Measurements from ENCODE around the gene RET. TPM values are rescaled to one million over a fixed set of nuclear protein-coding genes. Genes with fewer than 3 reads are reported as not detected.

RET gene
- total RNA-seq, 6 donors from 2014 or later = 0.11 to 0.98 (median 0.30) TPM; not detected in 1

DNA sequence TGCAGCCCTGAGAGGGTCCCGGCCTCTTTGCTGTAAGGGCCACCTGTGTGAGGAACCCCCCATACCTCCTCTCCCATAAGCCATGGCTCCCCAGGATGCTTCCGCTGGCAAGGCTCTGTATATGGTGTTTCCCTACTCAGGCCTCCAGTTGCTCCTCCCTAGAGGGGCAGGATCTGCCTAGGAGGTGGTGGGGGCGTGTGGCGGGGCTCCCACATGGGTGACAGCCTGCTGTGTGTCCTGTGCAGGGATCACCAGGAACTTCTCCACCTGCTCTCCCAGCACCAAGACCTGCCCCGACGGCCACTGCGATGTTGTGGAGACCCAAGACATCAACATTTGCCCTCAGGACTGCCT lies 35.7 kb downstream of the RET start:
- TF ChIP-seq POLR2AphosphoS5 (IDR thresholded peaks at IDR 0.05) (no peak), EP300 (IDR thresholded peaks at IDR 0.05) (no peak), POLR2A (IDR thresholded peaks at IDR 0.05) (no peak)
- TF ChIP-seq, protein P1, sequence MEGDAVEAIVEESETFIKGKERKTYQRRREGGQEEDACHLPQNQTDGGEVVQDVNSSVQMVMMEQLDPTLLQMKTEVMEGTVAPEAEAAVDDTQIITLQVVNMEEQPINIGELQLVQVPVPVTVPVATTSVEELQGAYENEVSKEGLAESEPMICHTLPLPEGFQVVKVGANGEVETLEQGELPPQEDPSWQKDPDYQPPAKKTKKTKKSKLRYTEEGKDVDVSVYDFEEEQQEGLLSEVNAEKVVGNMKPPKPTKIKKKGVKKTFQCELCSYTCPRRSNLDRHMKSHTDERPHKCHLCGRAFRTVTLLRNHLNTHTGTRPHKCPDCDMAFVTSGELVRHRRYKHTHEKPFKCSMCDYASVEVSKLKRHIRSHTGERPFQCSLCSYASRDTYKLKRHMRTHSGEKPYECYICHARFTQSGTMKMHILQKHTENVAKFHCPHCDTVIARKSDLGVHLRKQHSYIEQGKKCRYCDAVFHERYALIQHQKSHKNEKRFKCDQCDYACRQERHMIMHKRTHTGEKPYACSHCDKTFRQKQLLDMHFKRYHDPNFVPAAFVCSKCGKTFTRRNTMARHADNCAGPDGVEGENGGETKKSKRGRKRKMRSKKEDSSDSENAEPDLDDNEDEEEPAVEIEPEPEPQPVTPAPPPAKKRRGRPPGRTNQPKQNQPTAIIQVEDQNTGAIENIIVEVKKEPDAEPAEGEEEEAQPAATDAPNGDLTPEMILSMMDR (IDR thresholded peaks at IDR 0.05) = no peak
- WGBS, 2 donors = 91 to 100% methylated on average over 3 to 7 of the region's 7 CpGs
- DNase-seq (no peak), ATAC-seq (ENCODE audit: low FRiP score in 2 of 2) (no peak)
- H3K4me3 ChIP-seq = no peak overlapping the region
- H3K27me3 ChIP-seq = no peaks in the 10 kb centered on the region
- no peaks in the 10 kb centered on the region for H3K9me3 ChIP-seq
- H3K4me1 ChIP-seq = no peaks in the 10 kb centered on the region
- H3K27ac ChIP-seq = no peak overlapping the region
- no peaks in the 10 kb centered on the region for H3K36me3 ChIP-seq

DNA sequence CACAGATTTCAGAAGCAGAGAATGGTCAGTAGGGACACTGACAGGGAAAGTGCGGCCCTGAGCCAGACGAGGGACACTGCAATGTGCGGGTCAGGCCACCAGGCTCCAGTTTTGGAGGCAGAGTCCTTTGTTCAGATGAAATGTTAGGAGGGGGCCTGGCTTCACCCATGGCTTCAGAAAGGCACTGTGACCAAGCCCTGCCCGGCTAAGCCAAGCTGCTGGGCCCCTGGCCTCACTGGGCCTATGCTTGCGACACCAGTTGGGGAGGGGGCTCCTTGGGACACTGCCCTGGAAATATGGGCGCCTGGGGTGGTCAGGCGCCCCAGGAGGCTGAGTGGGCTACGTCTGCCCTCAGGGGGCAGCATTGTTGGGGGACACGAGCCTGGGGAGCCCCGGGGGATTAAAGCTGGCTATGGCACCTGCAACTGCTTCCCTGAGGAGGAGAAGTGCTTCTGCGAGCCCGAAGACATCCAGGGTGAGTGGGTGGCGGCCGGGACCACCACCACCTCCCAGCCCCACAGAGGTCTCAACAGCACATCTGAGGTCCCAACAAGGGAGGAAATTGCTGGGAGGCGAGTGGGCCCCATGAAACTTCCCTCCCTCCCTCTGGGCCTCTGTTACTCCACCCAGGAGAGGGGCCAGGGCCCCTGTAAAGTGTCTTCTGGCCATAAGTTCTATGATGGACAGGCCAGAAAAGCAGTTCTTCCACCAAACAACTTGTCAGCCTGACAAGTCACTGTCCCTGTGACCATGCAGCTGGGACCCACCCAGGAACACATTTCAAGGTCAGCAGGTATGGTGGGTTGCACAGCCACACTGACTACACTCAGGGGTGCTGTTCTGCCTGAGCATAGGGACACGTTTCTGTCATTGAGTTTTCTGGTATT lies 36.6 kb downstream of the RET start:
- Histone ChIP-seq H3K9me3 (no peaks in the 10 kb centered on the region), H3K27ac (no peak overlapping the region), H3K27me3 (no peaks in the 10 kb centered on the region), H3K36me3 (no peaks in the 10 kb centered on the region), H3K4me3 (no peak overlapping the region), H3K4me1 (no peaks in the 10 kb centered on the region)
- peak in 1 of 2 donors; percentile 70 for DNase-seq
- TF ChIP-seq POLR2AphosphoS5 (IDR thresholded peaks at IDR 0.05) (no peak), POLR2A (IDR thresholded peaks at IDR 0.05) (no peak), EP300 (IDR thresholded peaks at IDR 0.05) (no peak)
- TF ChIP-seq, protein P1 (IDR thresholded peaks at IDR 0.05) = no peak
- 83 to 84% methylated on average over 13 to 14 of the region's 16 CpGs for WGBS, 2 donors
- no peak for ATAC-seq (ENCODE audit: low FRiP score in 2 of 2)

GRCh38 chr10:43114088-43114742 lies 37.3 kb downstream of the RET start:
- Histone ChIP-seq H3K4me3 (no peak overlapping the region), H3K27me3 (no peaks in the 10 kb centered on the region), H3K9me3 (no peaks in the 10 kb centered on the region), H3K4me1 (no peaks in the 10 kb centered on the region), H3K36me3 (no peaks in the 10 kb centered on the region), H3K27ac (no peak overlapping the region)
- ATAC-seq (ENCODE audit: low FRiP score in 2 of 2) = no peak
- DNase-seq = peak in 1 of 2 donors; percentile 75
- TF ChIP-seq POLR2A (IDR thresholded peaks at IDR 0.05) (no peak), EP300 (IDR thresholded peaks at IDR 0.05) (no peak), POLR2AphosphoS5 (IDR thresholded peaks at IDR 0.05) (no peak)
- TF ChIP-seq, protein P1 (IDR thresholded peaks at IDR 0.05) = no peak
- 89 to 95% methylated on average over 22 of the region's 24 CpGs for WGBS, 2 donors

DNA sequence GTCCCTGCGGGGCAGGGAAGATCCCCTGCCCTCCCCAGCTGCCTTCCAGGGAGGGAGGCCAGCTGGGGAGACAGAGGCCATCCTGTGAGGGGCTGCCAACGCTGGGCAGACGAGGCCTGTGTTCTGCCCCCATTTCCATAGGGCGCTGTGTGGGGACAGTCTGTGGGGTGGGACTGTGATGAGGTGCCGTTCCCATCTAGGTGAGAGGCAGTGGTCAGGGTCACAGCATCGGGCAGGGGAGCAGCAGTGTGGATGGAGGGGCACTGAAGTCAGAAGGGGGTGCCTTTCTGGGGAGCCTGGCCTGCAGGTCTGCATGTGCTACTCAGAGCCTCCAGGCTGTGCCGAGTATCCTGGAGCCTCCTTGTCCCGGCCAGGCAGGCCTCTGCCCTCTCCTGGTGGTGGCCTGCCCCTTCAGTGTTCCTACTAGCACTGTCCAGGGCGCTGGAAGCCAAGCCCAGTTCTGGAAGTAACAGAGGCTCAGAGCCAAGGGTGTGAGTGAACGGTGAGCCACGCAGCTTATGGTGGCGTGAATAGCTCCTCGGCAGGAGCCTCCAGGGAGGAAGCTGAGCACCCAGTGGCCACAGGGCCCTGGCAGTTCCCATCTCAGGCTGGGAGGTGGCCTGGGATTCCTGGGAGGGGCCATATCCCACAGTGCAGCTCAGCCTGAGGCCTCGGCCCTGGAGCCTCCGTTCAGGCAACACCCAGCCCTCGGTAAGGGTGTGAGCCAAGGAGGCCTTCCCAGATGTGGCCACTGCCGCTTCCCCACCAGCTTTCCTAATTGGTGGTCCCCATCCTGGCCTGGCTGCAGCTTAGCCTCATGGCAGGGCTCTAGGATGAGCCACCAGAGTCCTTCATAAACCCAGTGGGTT lies 38.1 kb downstream of the RET start:
- H3K4me3 ChIP-seq = no peak overlapping the region
- DNase-seq = no peak
- no peak for ATAC-seq (ENCODE audit: low FRiP score in 2 of 2)
- H3K4me1 ChIP-seq = no peaks in the 10 kb centered on the region
- H3K27ac ChIP-seq = no peak overlapping the region
- 82 to 83% methylated on average over 8 to 17 of the region's 17 CpGs for WGBS, 2 donors
- no peaks in the 10 kb centered on the region for H3K36me3 ChIP-seq
- no peak for TF ChIP-seq POLR2A (IDR thresholded peaks at IDR 0.05)
- TF ChIP-seq EP300 (IDR thresholded peaks at IDR 0.05) = no peak
- TF ChIP-seq, protein P1 (IDR thresholded peaks at IDR 0.05) = no peak
- TF ChIP-seq POLR2AphosphoS5 (IDR thresholded peaks at IDR 0.05) = no peak
- no peaks in the 10 kb centered on the region for H3K9me3 ChIP-seq
- no peaks in the 10 kb centered on the region for H3K27me3 ChIP-seq
